HG03432 (cell line): ENCODE measurements around the gene CALML4.
"Not testable (repeated sequence)": the region's sequence is repeated elsewhere in the genome, so short reads cannot be mapped to it uniquely, and the experiment has no call there.

ENCODE experiments used
- ATAC-seq: cut with Tn5 transposase; IDR thresholded peaks from one replicate; pipeline ENCODE4 v1.9.1; 2021; ENCODE audit warnings: mild to moderate bottlenecking, moderate library complexity; ENCODE audit not compliant: unreplicated experiment

The CALML4 gene

GRCh38 chr15:68209272-68209671 is 4.1 kb upstream of the CALML4 start:
- ATAC-seq: no peak

- no peak for ATAC-seq
Observed at GRCh38 chr15:68208636-68209240, 3.6 kb upstream of the CALML4 start.

- ATAC-seq: no peak
Observed at GRCh38 chr15:68208136-68208535, 3.0 kb upstream of the CALML4 start.

GRCh38 chr15:68207176-68207935 is 2.2 kb upstream of the CALML4 start:
- ATAC-seq: no peak

- no peak for ATAC-seq
Observed at GRCh38 chr15:68206711-68207151, 1.6 kb upstream of the CALML4 start.

GRCh38 chr15:68205954-68206539 is 915 bp upstream of the CALML4 start:
- no peak for ATAC-seq

- ATAC-seq: no peak
Observed at GRCh38 chr15:68205558-68205944, 419 bp upstream of the CALML4 start.

GRCh38 chr15:68204361-68204760 is 771 bp downstream of the CALML4 start:
- ATAC-seq: no peak

- no peak for ATAC-seq
Observed at GRCh38 chr15:68203956-68204355, 1.2 kb downstream of the CALML4 start.

- ATAC-seq: no peak
Observed at GRCh38 chr15:68203486-68203885, 1.6 kb downstream of the CALML4 start.

GRCh38 chr15:68202994-68203393 is 2.1 kb downstream of the CALML4 start:
- ATAC-seq: not testable (repeated sequence)

GRCh38 chr15:68201879-68202261 is 3.3 kb downstream of the CALML4 start:
- no peak for ATAC-seq

GRCh38 chr15:68201153-68201878 is 3.8 kb downstream of the CALML4 start:
- no peak for ATAC-seq

GRCh38 chr15:68200016-68200861 is 4.9 kb downstream of the CALML4 start:
- ATAC-seq: no peak

- ATAC-seq: no peak
Observed at GRCh38 chr15:68199340-68199739, 5.8 kb downstream of the CALML4 start.

GRCh38 chr15:68197661-68198437 is 7.3 kb downstream of the CALML4 start:
- ATAC-seq: no peak

- no peak for ATAC-seq
Observed at GRCh38 chr15:68197170-68197492, 8.0 kb downstream of the CALML4 start.

- no peak for ATAC-seq
Observed at GRCh38 chr15:68196445-68197169, 8.5 kb downstream of the CALML4 start.

GRCh38 chr15:68195336-68196112 is 9.6 kb downstream of the CALML4 start:
- ATAC-seq: no peak
